ENCODE results near the gene NCAPD2. TPM values are rescaled to one million over a fixed set of nuclear protein-coding genes. Genes with fewer than 3 reads are reported as not detected.

NCAPD2 gene
- polyA plus RNA-seq, 1 donor (not counting 4 experiments of a cell fraction or from before 2014, with no cell fraction given), result 33.7 TPM

GRCh38 chr12:6574576-6575295 lies 80.8 kb downstream of the NCAPD2 start:
- dilution Hi-C loops (cut with MboI; ENCODE audit: extremely low pct_ligation_motif_present, low sequenced_read_pairs), result no loop called here
- peaks cover 46 to 47% of the 10 kb centered on the region in 2 experiments for H3K36me3 ChIP-seq (ENCODE audit: control insufficient read depth in 2 of 2, extremely low read depth in 1 of 2, insufficient read depth in 2 of 2, low read length in 2 of 2)
- FAIRE-seq (no peak), DNase-seq (ENCODE audit: low read depth, low spot score) (no peak)
- H3K79me2 ChIP-seq (ENCODE audit: control insufficient read depth, insufficient read depth, low read length), result no peaks in the 10 kb centered on the region
- no peak overlapping the region for H3K4me2 ChIP-seq (ENCODE audit: control insufficient read depth, extremely low read depth, insufficient read depth, low read depth, low read length)
- H3K9me1 ChIP-seq (ENCODE audit: control insufficient read depth, extremely low read depth, insufficient read depth, low read length), result no peaks in the 10 kb centered on the region
- H3K9me3 ChIP-seq (ENCODE audit: control insufficient read depth, low read depth, low read length), result no peaks in the 10 kb centered on the region
- no peak overlapping the region for H3K27ac ChIP-seq (ENCODE audit: control insufficient read depth, insufficient read depth, low read length)
- H3K4me3 ChIP-seq (ENCODE audit: control insufficient read depth in 2 of 3, extremely low read depth in 1 of 3, insufficient read depth in 2 of 3, low read depth in 1 of 3, low read length in 3 of 3), result no peak overlapping the region
- TF ChIP-seq EZH2 (IDR thresholded peaks at IDR 0.05; ENCODE audit: low read length) (no peak), CTCF (optimal IDR thresholded peaks at IDR 0.05 in 1 of 3, IDR thresholded peaks at IDR 0.05 in 1 of 3, conservative IDR thresholded peaks at IDR 0.05 in 1 of 3; ENCODE audit: extremely low read depth in 1 of 3, insufficient read depth in 2 of 3, low read length in 3 of 3) (no peak)
- H3K27me3 ChIP-seq (ENCODE audit: control insufficient read depth, extremely low read depth, insufficient read depth, low read length), result no peaks in the 10 kb centered on the region
- H3K4me1 ChIP-seq (ENCODE audit: control insufficient read depth, extremely low read depth, insufficient read depth, low read length), result no peaks in the 10 kb centered on the region
- no peak overlapping the region for H3K9ac ChIP-seq (ENCODE audit: control insufficient read depth, extremely low read depth, insufficient read depth, low read length)
- H4K20me1 ChIP-seq (ENCODE audit: control insufficient read depth, extremely low read depth, insufficient read depth, low read length), result no peaks in the 10 kb centered on the region
- no peak overlapping the region for H2AFZ ChIP-seq (ENCODE audit: control insufficient read depth, low read length)

GRCh38 chr12:6575648-6576047 lies 81.7 kb downstream of the NCAPD2 start:
- FAIRE-seq, result no peak
- dilution Hi-C loops (cut with MboI; ENCODE audit: extremely low pct_ligation_motif_present, low sequenced_read_pairs), result no loop called here

More at GRCh38 chr12:6575648-6576047, 81.7 kb downstream of the NCAPD2 start:
- peaks cover 43 to 45% of the 10 kb centered on the region in 2 experiments for H3K36me3 ChIP-seq (ENCODE audit: control insufficient read depth in 2 of 2, extremely low read depth in 1 of 2, insufficient read depth in 2 of 2, low read length in 2 of 2)
- no peak for DNase-seq (ENCODE audit: low read depth, low spot score)
- H3K9me3 ChIP-seq (ENCODE audit: control insufficient read depth, low read depth, low read length), result no peaks in the 10 kb centered on the region
- H4K20me1 ChIP-seq (ENCODE audit: control insufficient read depth, extremely low read depth, insufficient read depth, low read length), result no peaks in the 10 kb centered on the region
- no peak overlapping the region for H3K4me2 ChIP-seq (ENCODE audit: control insufficient read depth, extremely low read depth, insufficient read depth, low read depth, low read length)
- no peak overlapping the region for H2AFZ ChIP-seq (ENCODE audit: control insufficient read depth, low read length)
- no peaks in the 10 kb centered on the region for H3K79me2 ChIP-seq (ENCODE audit: control insufficient read depth, insufficient read depth, low read length)
- H3K9ac ChIP-seq (ENCODE audit: control insufficient read depth, extremely low read depth, insufficient read depth, low read length), result no peak overlapping the region
- no peaks in the 10 kb centered on the region for H3K27me3 ChIP-seq (ENCODE audit: control insufficient read depth, extremely low read depth, insufficient read depth, low read length)
- no peaks in the 10 kb centered on the region for H3K4me1 ChIP-seq (ENCODE audit: control insufficient read depth, extremely low read depth, insufficient read depth, low read length)
- H3K9me1 ChIP-seq (ENCODE audit: control insufficient read depth, extremely low read depth, insufficient read depth, low read length), result no peaks in the 10 kb centered on the region
- no peak overlapping the region for H3K27ac ChIP-seq (ENCODE audit: control insufficient read depth, insufficient read depth, low read length)
- no peak for TF ChIP-seq CTCF (optimal IDR thresholded peaks at IDR 0.05 in 1 of 3, IDR thresholded peaks at IDR 0.05 in 1 of 3, conservative IDR thresholded peaks at IDR 0.05 in 1 of 3; ENCODE audit: extremely low read depth in 1 of 3, insufficient read depth in 2 of 3, low read length in 3 of 3)
- TF ChIP-seq EZH2 (IDR thresholded peaks at IDR 0.05; ENCODE audit: low read length), result no peak
- no peak overlapping the region for H3K4me3 ChIP-seq (ENCODE audit: control insufficient read depth in 2 of 3, extremely low read depth in 1 of 3, insufficient read depth in 2 of 3, low read depth in 1 of 3, low read length in 3 of 3)

Small RNA genes within 50 kb of the gene (small RNA-seq; reads per million reads assigned to genes)
- 5.0 to 7.0 (median 5.0) reads per million in 3 experiments for gene SCARNA11 (ENCODE audit: insufficient read length in 3 of 3, low read depth in 3 of 3, low replicate concordance in 1 of 3)

Other genes with a start within 250 kb of the NCAPD2 start
- gene PLEKHG6, start 183.4 kb upstream of the NCAPD2 start, polyA plus RNA-seq, result 0.74 to 1.9 TPM (median 0.81 TPM) in 3 replicates
- 54.0 to 157 TPM (median 101 TPM) in 3 replicates for gene TNFRSF1A, start 152.0 kb upstream of the NCAPD2 start, polyA plus RNA-seq
- gene SCNN1A, start 118.5 kb upstream of the NCAPD2 start, polyA plus RNA-seq, result 3.8 to 13.2 TPM (median 11.1 TPM) in 3 replicates
- gene LTBR, start 109.9 kb upstream of the NCAPD2 start, polyA plus RNA-seq, result 39.5 to 101 TPM (median 42.7 TPM) in 3 replicates
- not detected in 3 replicates for gene CD27, start 49.1 kb upstream of the NCAPD2 start, polyA plus RNA-seq
- 4.2 to 6.0 TPM (median 4.8 TPM) in 3 replicates for gene TAPBPL, start 42.1 kb upstream of the NCAPD2 start, polyA plus RNA-seq
- gene VAMP1, start 23.4 kb upstream of the NCAPD2 start, polyA plus RNA-seq, result 5.3 to 7.8 TPM (median 6.7 TPM) in 3 replicates
- 76.5 to 184 TPM (median 130 TPM) in 3 replicates for gene MRPL51, start 840 bp upstream of the NCAPD2 start, polyA plus RNA-seq
- 8,390 to 11,361 TPM (median 8,495 TPM) in 3 replicates for gene GAPDH, start 40.4 kb downstream of the NCAPD2 start, polyA plus RNA-seq
- 0.67 to 1.0 TPM (median 0.75 TPM) in 3 replicates for gene IFFO1, start 61.9 kb downstream of the NCAPD2 start, polyA plus RNA-seq
- 85.9 to 108 TPM (median 94.4 TPM) in 3 replicates for gene NOP2, start 74.2 kb downstream of the NCAPD2 start, polyA plus RNA-seq
- gene CHD4, start 113.3 kb downstream of the NCAPD2 start, polyA plus RNA-seq, result 79.7 to 93.1 TPM (median 81.2 TPM) in 3 replicates
- gene LPAR5, start 141.9 kb downstream of the NCAPD2 start, polyA plus RNA-seq, result 6.7 to 11.7 TPM (median 8.3 TPM) in 3 replicates
- 0.07 to 0.21 TPM (median 0.09 TPM) in 3 replicates for gene ACRBP, start 153.3 kb downstream of the NCAPD2 start, polyA plus RNA-seq
- 25.5 to 31.6 TPM (median 30.4 TPM) in 3 replicates for gene ING4, start 169.0 kb downstream of the NCAPD2 start, polyA plus RNA-seq
- gene ZNF384, start 195.3 kb downstream of the NCAPD2 start, polyA plus RNA-seq, result 29.0 to 44.0 TPM (median 29.8 TPM) in 3 replicates
- not detected in 3 replicates for gene PIANP, start 206.7 kb downstream of the NCAPD2 start, polyA plus RNA-seq
- gene COPS7A, start 229.9 kb downstream of the NCAPD2 start, polyA plus RNA-seq, result 85.4 to 116 TPM (median 85.5 TPM) in 3 replicates